ENCODE results near the gene STARD5.
"Not testable (repeated sequence)": the region's sequence is repeated elsewhere in the genome, so short reads cannot be mapped to it uniquely, and the experiment has no call there.

STARD5 gene

GRCh38 chr15:81356252-81356651 is 32.3 kb upstream of the STARD5 start:
- H3K36me3 ChIP-seq (ENCODE audit: control insufficient read depth, insufficient read depth, low read length), result no peaks in the 10 kb centered on the region
- H3K27ac ChIP-seq (ENCODE audit: low read depth, low read length, severe bottlenecking), result no peak overlapping the region
- no peaks in the 10 kb centered on the region for H3K4me1 ChIP-seq (ENCODE audit: control insufficient read depth, insufficient read depth, low read length, poor library complexity, severe bottlenecking)
- H3K9me3 ChIP-seq (ENCODE audit: control insufficient read depth, low read length), result no peaks in the 10 kb centered on the region
- WGBS, 2 experiments (ENCODE audit: insufficient coverage in 2 of 2), result 83 to 90% methylated on average over 5 of the region's 5 CpGs
- no peak overlapping the region for H3K4me3 ChIP-seq (ENCODE audit: extremely low read depth, insufficient read depth, low read length, poor library complexity, severe bottlenecking)

- WGBS, 2 experiments (ENCODE audit: insufficient coverage in 2 of 2), result 87 to 93% methylated on average over 2 to 4 of the region's 5 CpGs
- Histone ChIP-seq H3K9me3 (ENCODE audit: control insufficient read depth, low read length) (no peaks in the 10 kb centered on the region), H3K27ac (ENCODE audit: low read depth, low read length, severe bottlenecking) (no peak overlapping the region), H3K4me1 (ENCODE audit: control insufficient read depth, insufficient read depth, low read length, poor library complexity, severe bottlenecking) (no peaks in the 10 kb centered on the region), H3K4me3 (ENCODE audit: extremely low read depth, insufficient read depth, low read length, poor library complexity, severe bottlenecking) (no peak overlapping the region), H3K36me3 (ENCODE audit: control insufficient read depth, insufficient read depth, low read length) (no peaks in the 10 kb centered on the region)
Observed at GRCh38 chr15:81351651-81352050, 27.7 kb upstream of the STARD5 start.

- no peaks in the 10 kb centered on the region for H3K36me3 ChIP-seq (ENCODE audit: control insufficient read depth, insufficient read depth, low read length)
- H3K4me1 ChIP-seq (ENCODE audit: control insufficient read depth, insufficient read depth, low read length, poor library complexity, severe bottlenecking), result no peaks in the 10 kb centered on the region
- H3K9me3 ChIP-seq (ENCODE audit: control insufficient read depth, low read length), result no peaks in the 10 kb centered on the region
- no peak overlapping the region for H3K4me3 ChIP-seq (ENCODE audit: extremely low read depth, insufficient read depth, low read length, poor library complexity, severe bottlenecking)
- H3K27ac ChIP-seq (ENCODE audit: low read depth, low read length, severe bottlenecking), result no peak overlapping the region
- WGBS, 2 experiments (ENCODE audit: insufficient coverage in 2 of 2), result 84 to 89% methylated on average over 1 to 3 of the region's 3 CpGs
Observed at GRCh38 chr15:81349271-81349670, 25.3 kb upstream of the STARD5 start.

GRCh38 chr15:81348691-81349090 is 24.8 kb upstream of the STARD5 start:
- H3K36me3 ChIP-seq (ENCODE audit: control insufficient read depth, insufficient read depth, low read length); H3K4me1 ChIP-seq (ENCODE audit: control insufficient read depth, insufficient read depth, low read length, poor library complexity, severe bottlenecking); H3K4me3 ChIP-seq (ENCODE audit: extremely low read depth, insufficient read depth, low read length, poor library complexity, severe bottlenecking); H3K27ac ChIP-seq (ENCODE audit: low read depth, low read length, severe bottlenecking); H3K9me3 ChIP-seq (ENCODE audit: control insufficient read depth, low read length): not testable (repeated sequence)
- 89 to 92% methylated on average over 6 to 7 of the region's 11 CpGs for WGBS, 2 experiments (ENCODE audit: insufficient coverage in 2 of 2)

GRCh38 chr15:81347910-81348309 is 24.0 kb upstream of the STARD5 start:
- Histone ChIP-seq H3K9me3 (ENCODE audit: control insufficient read depth, low read length) (no peaks in the 10 kb centered on the region), H3K36me3 (ENCODE audit: control insufficient read depth, insufficient read depth, low read length) (no peaks in the 10 kb centered on the region), H3K4me3 (ENCODE audit: extremely low read depth, insufficient read depth, low read length, poor library complexity, severe bottlenecking) (no peak overlapping the region), H3K27ac (ENCODE audit: low read depth, low read length, severe bottlenecking) (no peak overlapping the region), H3K4me1 (ENCODE audit: control insufficient read depth, insufficient read depth, low read length, poor library complexity, severe bottlenecking) (no peaks in the 10 kb centered on the region)
- WGBS, 2 experiments (ENCODE audit: insufficient coverage in 2 of 2), result 94% methylated on average over 3 of the region's 4 CpGs; no CpG with 5 or more reads in 1 of the 2 experiments

- no peak overlapping the region for H3K27ac ChIP-seq (ENCODE audit: low read depth, low read length, severe bottlenecking)
- WGBS, 2 experiments (ENCODE audit: insufficient coverage in 2 of 2), result 100% methylated on average over 1 of the region's 2 CpGs; no CpG with 5 or more reads in 1 of the 2 experiments
- no peaks in the 10 kb centered on the region for H3K36me3 ChIP-seq (ENCODE audit: control insufficient read depth, insufficient read depth, low read length)
- no peak overlapping the region for H3K4me3 ChIP-seq (ENCODE audit: extremely low read depth, insufficient read depth, low read length, poor library complexity, severe bottlenecking)
- no peaks in the 10 kb centered on the region for H3K4me1 ChIP-seq (ENCODE audit: control insufficient read depth, insufficient read depth, low read length, poor library complexity, severe bottlenecking)
- H3K9me3 ChIP-seq (ENCODE audit: control insufficient read depth, low read length), result no peaks in the 10 kb centered on the region
Observed at GRCh38 chr15:81346611-81347010, 22.7 kb upstream of the STARD5 start.

GRCh38 chr15:81343371-81343770 is 19.4 kb upstream of the STARD5 start:
- WGBS, 2 experiments (ENCODE audit: insufficient coverage in 2 of 2), result 93 to 95% methylated on average over 3 of the region's 4 CpGs

GRCh38 chr15:81341351-81341750 is 17.4 kb upstream of the STARD5 start:
- H3K27ac ChIP-seq (ENCODE audit: low read depth, low read length, severe bottlenecking), result no peak overlapping the region
- 58 to 100% methylated on average over 2 to 3 of the region's 4 CpGs for WGBS, 2 experiments (ENCODE audit: insufficient coverage in 2 of 2)
- H3K36me3 ChIP-seq (ENCODE audit: control insufficient read depth, insufficient read depth, low read length), result no peaks in the 10 kb centered on the region
- no peaks in the 10 kb centered on the region for H3K4me1 ChIP-seq (ENCODE audit: control insufficient read depth, insufficient read depth, low read length, poor library complexity, severe bottlenecking)
- no peaks in the 10 kb centered on the region for H3K9me3 ChIP-seq (ENCODE audit: control insufficient read depth, low read length)
- H3K4me3 ChIP-seq (ENCODE audit: extremely low read depth, insufficient read depth, low read length, poor library complexity, severe bottlenecking), result no peak overlapping the region

More at GRCh38 chr15:81343371-81343770, 19.4 kb upstream of the STARD5 start:
- Histone ChIP-seq H3K36me3 (ENCODE audit: control insufficient read depth, insufficient read depth, low read length) (no peaks in the 10 kb centered on the region), H3K9me3 (ENCODE audit: control insufficient read depth, low read length) (no peaks in the 10 kb centered on the region), H3K4me3 (ENCODE audit: extremely low read depth, insufficient read depth, low read length, poor library complexity, severe bottlenecking) (no peak overlapping the region), H3K27ac (ENCODE audit: low read depth, low read length, severe bottlenecking) (no peak overlapping the region), H3K4me1 (ENCODE audit: control insufficient read depth, insufficient read depth, low read length, poor library complexity, severe bottlenecking) (no peaks in the 10 kb centered on the region)

GRCh38 chr15:81339851-81340250 is 15.9 kb upstream of the STARD5 start:
- Histone ChIP-seq H3K27ac (ENCODE audit: low read depth, low read length, severe bottlenecking) (no peak overlapping the region), H3K4me1 (ENCODE audit: control insufficient read depth, insufficient read depth, low read length, poor library complexity, severe bottlenecking) (no peaks in the 10 kb centered on the region), H3K4me3 (ENCODE audit: extremely low read depth, insufficient read depth, low read length, poor library complexity, severe bottlenecking) (no peak overlapping the region), H3K9me3 (ENCODE audit: control insufficient read depth, low read length) (no peaks in the 10 kb centered on the region), H3K36me3 (ENCODE audit: control insufficient read depth, insufficient read depth, low read length) (no peaks in the 10 kb centered on the region)
- WGBS, 2 experiments (ENCODE audit: insufficient coverage in 2 of 2), result 81 to 83% methylated on average over 4 of the region's 4 CpGs

GRCh38 chr15:81339321-81339720 is 15.4 kb upstream of the STARD5 start:
- Histone ChIP-seq H3K36me3 (ENCODE audit: control insufficient read depth, insufficient read depth, low read length) (no peaks in the 10 kb centered on the region), H3K9me3 (ENCODE audit: control insufficient read depth, low read length) (no peaks in the 10 kb centered on the region), H3K4me3 (ENCODE audit: extremely low read depth, insufficient read depth, low read length, poor library complexity, severe bottlenecking) (no peak overlapping the region), H3K4me1 (ENCODE audit: control insufficient read depth, insufficient read depth, low read length, poor library complexity, severe bottlenecking) (no peaks in the 10 kb centered on the region), H3K27ac (ENCODE audit: low read depth, low read length, severe bottlenecking) (no peak overlapping the region)
- 83 to 95% methylated on average over 5 of the region's 5 CpGs for WGBS, 2 experiments (ENCODE audit: insufficient coverage in 2 of 2)

- Histone ChIP-seq H3K9me3 (ENCODE audit: control insufficient read depth, low read length) (no peaks in the 10 kb centered on the region), H3K4me1 (ENCODE audit: control insufficient read depth, insufficient read depth, low read length, poor library complexity, severe bottlenecking) (no peaks in the 10 kb centered on the region), H3K4me3 (ENCODE audit: extremely low read depth, insufficient read depth, low read length, poor library complexity, severe bottlenecking) (no peak overlapping the region), H3K36me3 (ENCODE audit: control insufficient read depth, insufficient read depth, low read length) (no peaks in the 10 kb centered on the region), H3K27ac (ENCODE audit: low read depth, low read length, severe bottlenecking) (no peak overlapping the region)
- 89 to 94% methylated on average over 6 to 7 of the region's 8 CpGs for WGBS, 2 experiments (ENCODE audit: insufficient coverage in 2 of 2)
Observed at GRCh38 chr15:81338170-81339007, 14.4 kb upstream of the STARD5 start.

Data from mesodermal cell (in vitro differentiated cells).